Panc1 (cell line): ENCODE data around the gene GNA12. TPM values are rescaled to one million over a fixed set of nuclear protein-coding genes. Genes with fewer than 3 reads are reported as not detected.
"Not testable (repeated sequence)": the region's sequence is repeated elsewhere in the genome, so short reads cannot be mapped to it uniquely, and the experiment has no call there.

Experiments used
- ATAC-seq: fragments of 200-7000 bp; cut with Tn5 transposase; 2 replicates; pipeline ENCODE4 v1.9.1; 2020; ENCODE audit warnings: mild to moderate bottlenecking, moderate library complexity
- BruUV-seq: library from RNA; stranded (reverse); fragments of 400-500 nt; replicated peaks from 2 replicates; lab custom pipeline; 2021; lab: Mats Ljungman, UMichigan
- CTCF ChIA-PET: fragments of 300-600 bp; sonication (Branson Sonifier 250); formaldehyde crosslinking; loops from one replicate; lab custom pipeline; 2022; ENCODE audit warnings: antibody characterized with exemption; lab: Charles Lee
- POLR2A ChIA-PET: fragments of 300-600 bp; sonication (Branson Sonifier 250); formaldehyde crosslinking; loops from one replicate; lab custom pipeline; 2022; ENCODE audit warnings: antibody characterized with exemption; lab: Charles Lee
- DNase-seq: peaks from one replicate; pipeline ENCODE4 v3.0.0-alpha.2; 2010; ENCODE audit warnings: low read depth, low spot score
- H3K27ac ChIP-seq: 2 replicates; pipeline ENCODE4 v1.5.1; 2011; ENCODE audit warnings: mild to moderate bottlenecking, low read length, inconsistent platforms
- H3K27me3 ChIP-seq: fragments of 200-500 bp; sonication (Bioruptor generic); 2 replicates; pipeline ENCODE4 v1.6.0; 2014; ENCODE audit warnings: low read length, inconsistent platforms; ENCODE audit not compliant: control insufficient read depth, insufficient read depth
- H3K36me3 ChIP-seq: fragments of 200-500 bp; sonication (Bioruptor generic); 2 replicates; pipeline ENCODE4 v1.5.1; 2014; ENCODE audit warnings: inconsistent platforms, mild to moderate bottlenecking, low read length, moderate library complexity; ENCODE audit not compliant: control insufficient read depth, insufficient read depth
- H3K4me1 ChIP-seq: 2 replicates; pipeline ENCODE4 v1.5.1; 2011; ENCODE audit warnings: inconsistent platforms, mild to moderate bottlenecking, low read length, moderate library complexity; ENCODE audit not compliant: control insufficient read depth, insufficient read depth
- H3K4me3 ChIP-seq, 2 experiments: 2 replicates each; pipeline ENCODE4 v1.5.1; 2011 to 2012; ENCODE audit warnings: low read depth in 2 of 2, low read length in 2 of 2, mild to moderate bottlenecking in 2 of 2, inconsistent platforms in 1 of 2, moderate library complexity in 1 of 2
- H3K9me3 ChIP-seq: fragments of 200-500 bp; sonication (Bioruptor generic); 2 replicates; pipeline ENCODE4 v1.5.1; 2014; ENCODE audit warnings: low read depth, mild to moderate bottlenecking, inconsistent platforms, low read length, moderate library complexity; ENCODE audit not compliant: control insufficient read depth, insufficient read depth
- CTCF ChIP-seq: fragments of 450-650 bp; IDR thresholded peaks from 2 replicates; pipeline ENCODE4 v1.5.1; 2017; ENCODE audit warnings: mild to moderate bottlenecking
- POLR2AphosphoS5 ChIP-seq: IDR thresholded peaks from 2 replicates; pipeline ENCODE4 v1.6.1; 2012; ENCODE audit warnings: mild to moderate bottlenecking, low read depth, low read length, moderate library complexity
- REST ChIP-seq, 2 experiments: IDR thresholded peaks; 2 replicates each; pipeline ENCODE4 v1.6.1; 2011 to 2012; ENCODE audit warnings: low read depth in 2 of 2, control low read depth in 1 of 2, low read length in 1 of 2, mild to moderate bottlenecking in 1 of 2, moderate library complexity in 1 of 2; ENCODE audit not compliant: insufficient read depth in 1 of 2
- SIN3A ChIP-seq: IDR thresholded peaks from 2 replicates; pipeline ENCODE4 v1.6.1; 2012; ENCODE audit warnings: low read depth, mild to moderate bottlenecking, low read length, moderate library complexity, borderline replicate concordance; ENCODE audit not compliant: insufficient read depth
- TCF7L2 ChIP-seq: IDR thresholded peaks from 2 replicates; pipeline ENCODE4 v1.6.1; 2011; ENCODE audit warnings: mild to moderate bottlenecking, low read depth, low read length, inconsistent platforms
- in situ Hi-C: cut with HindIII; loops from 2 replicates; pipeline ENCODE4 v1.10.0; 2016; ENCODE audit warnings: low sequenced_read_pairs, low pct_unique_long_range_greater_than_20kb
- intact Hi-C: fragments of 100-400 bp; cut with micrococcal nuclease; formaldehyde crosslinking; loops from one replicate; pipeline ENCODE4 v1.10.0; 2022; ENCODE audit not compliant: unreplicated experiment
- total RNA-seq: library from RNA; stranded (reverse); gene quantifications from one replicate; pipeline ENCODE4 v1.2.1, GENCODE V29; 2021; ENCODE audit not compliant: unreplicated experiment

GNA12 gene
- total RNA-seq, 1 experiment from 2014 or later, result 139 TPM

- ATAC-seq, result no peak
- TF ChIP-seq POLR2AphosphoS5 (no peak), SIN3A (no peak), CTCF (no peak), REST (IDR thresholded peaks at IDR 0.05; ENCODE audit: insufficient read depth in 1 of 2, low read depth in 2 of 2, low read length in 1 of 2) (no peak), TCF7L2 (no peak)
- intact Hi-C loops (no loop called here), in situ Hi-C loops (no loop called here)
- BruUV-seq, result no TSS peak
- H3K27ac ChIP-seq, result no peak overlapping the region
- CTCF ChIA-PET, result no interaction called here
- peaks cover 5% of the 10 kb centered on the region; the same call in 1 of the 2 replicates for H3K36me3 ChIP-seq
- no peaks in the 10 kb centered on the region for H3K9me3 ChIP-seq
- no peak overlapping the region for H3K4me3 ChIP-seq
- peaks cover 10% of the 10 kb centered on the region; the same call in 1 of the 2 replicates for H3K4me1 ChIP-seq
- no peak for DNase-seq
- POLR2A ChIA-PET, result no interaction called here
- H3K27me3 ChIP-seq, result no peaks in the 10 kb centered on the region
Observed at GRCh38 chr7:2724453-2725177, 119.5 kb downstream of the GNA12 start.

DNA sequence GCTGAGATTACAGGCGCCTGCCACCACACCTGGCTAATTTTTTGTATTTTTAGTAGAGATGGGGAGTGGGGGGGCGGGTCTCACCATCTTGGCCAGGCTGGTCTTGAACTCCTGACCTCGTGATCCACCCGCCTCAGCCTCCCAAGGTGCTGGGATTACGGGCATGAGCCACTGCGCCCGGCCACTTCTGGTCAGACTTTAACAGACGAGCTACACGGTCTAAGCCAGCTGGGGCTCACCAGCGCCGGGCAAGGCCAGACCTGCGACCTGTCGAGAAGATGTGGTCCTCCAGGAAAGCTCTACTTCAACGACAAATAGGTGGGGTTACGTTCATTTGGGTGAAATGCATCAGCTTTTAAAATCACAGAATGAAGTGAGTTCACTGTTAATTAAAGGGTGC, 120.1 kb downstream of the GNA12 start:
- in situ Hi-C loops, POLR2A ChIA-PET, H3K4me1 ChIP-seq, H3K9me3 ChIP-seq, ATAC-seq, H3K36me3 ChIP-seq, H3K4me3 ChIP-seq, BruUV-seq, intact Hi-C loops, H3K27ac ChIP-seq, H3K27me3 ChIP-seq, CTCF ChIA-PET, DNase-seq: not testable (repeated sequence)

- DNase-seq (no peak), ATAC-seq (no peak)
- H3K9me3 ChIP-seq, result no peaks in the 10 kb centered on the region
- peaks cover 2% of the 10 kb centered on the region; the same call in 1 of the 2 replicates for H3K36me3 ChIP-seq
- in situ Hi-C loops (no loop called here), intact Hi-C loops (no loop called here)
- no peak overlapping the region for H3K27ac ChIP-seq
- TF ChIP-seq POLR2AphosphoS5 (no peak), CTCF (no peak)
- ChIA-PET POLR2A (interaction anchor here (0.6 kb wide), 1 partner anchor 15 kb away, joined by 9 read pairs; no protein-coding TSS in a partner anchor), CTCF (no interaction called here)
- H3K4me1 ChIP-seq, result peaks cover 10% of the 10 kb centered on the region; the same call in 1 of the 2 replicates
- BruUV-seq, result no TSS peak
- no peaks in the 10 kb centered on the region for H3K27me3 ChIP-seq
- H3K4me3 ChIP-seq, result no peak overlapping the region
Observed at GRCh38 chr7:2723138-2723850, 120.8 kb downstream of the GNA12 start.
